Lung (tissue), 12 donors: ENCODE results near the gene RAMP1. TPM values are rescaled to one million over a fixed set of nuclear protein-coding genes. Genes with fewer than 3 reads are reported as not detected.
A peak's percentile ranks its signal among the peaks of the same experiment; 100 is the strongest.

Experiments
- ATAC-seq: fragments of 200-7000 bp; cut with Tn5 transposase; one replicate; pipeline ENCODE4 v1.9.1; 2020; ENCODE audit warnings: moderate number of reproducible peaks; ENCODE audit not compliant: insufficient read depth, low FRiP score
- DNase-seq, 3 donors: peaks; one replicate each; pipeline ENCODE4 v3.0.0-alpha.2; 2013 to 2017
- H3K27ac ChIP-seq, 2 donors: one replicate each; pipeline ENCODE4 v1.5.1; 2013; ENCODE audit warnings: mild to moderate bottlenecking in 2 of 2, moderate library complexity in 2 of 2, control low read depth in 1 of 2, inconsistent platforms in 1 of 2, low read depth in 1 of 2, low read length in 1 of 2
- H3K27me3 ChIP-seq, 3 donors: one replicate each; pipeline ENCODE4 v1.5.1; 2013; ENCODE audit warnings: low read length in 2 of 3; ENCODE audit not compliant: control insufficient read depth in 3 of 3, insufficient read depth in 3 of 3
- H3K36me3 ChIP-seq, 4 donors: one replicate each; pipeline ENCODE4 v1.5.1; 2013; ENCODE audit warnings: low read length in 4 of 4, mild to moderate bottlenecking in 1 of 4, moderate library complexity in 1 of 4; ENCODE audit not compliant: control insufficient read depth in 4 of 4, insufficient read depth in 4 of 4
- H3K4me1 ChIP-seq, 5 donors: one replicate each; pipeline ENCODE4 v1.5.1; 2013; ENCODE audit warnings: low read length in 5 of 5, mild to moderate bottlenecking in 2 of 5, moderate library complexity in 1 of 5; ENCODE audit not compliant: control insufficient read depth in 5 of 5, insufficient read depth in 5 of 5
- H3K4me3 ChIP-seq: one replicate; pipeline ENCODE4 v1.5.1; 2013; ENCODE audit warnings: mild to moderate bottlenecking, control low read depth, moderate library complexity
- H3K9ac ChIP-seq, 2 donors: one replicate each; pipeline ENCODE4 v1.5.1; 2013; ENCODE audit warnings: low read length in 2 of 2, control low read depth in 1 of 2; ENCODE audit not compliant: insufficient read depth in 1 of 2
- H3K9me3 ChIP-seq, 4 donors: one replicate each; pipeline ENCODE4 v1.5.1; 2013; ENCODE audit warnings: low read length in 3 of 4, mild to moderate bottlenecking in 1 of 4, moderate library complexity in 1 of 4; ENCODE audit not compliant: control insufficient read depth in 4 of 4, insufficient read depth in 3 of 4
- WGBS, 2 donors: extraction: QIAGEN DNeasy Blood & Tissue Kit; methylation state at CpG; one replicate each; pipeline ENCODE4 v1.1.7; 2013; 5-methylcytosine and 5-hydroxymethylcytosine counted together
- polyA plus RNA-seq, 2 donors: library from polyadenylated mRNA; stranded (reverse); fragments of 200-250 nt; gene quantifications; one replicate each; pipeline ENCODE4 v1.2.1, GENCODE V29; 2013
- total RNA-seq, 2 donors: library from RNA; depleted of rRNA in 1 of 2; stranded (reverse); fragments of >200 nt in 1 of 2; gene quantifications; one replicate each; pipeline ENCODE4 v1.2.1, GENCODE V29; 2014 to 2021
- TF ChIP-seq, protein P1 (sequence below): IDR thresholded peaks from 2 replicates; pipeline ENCODE4 v1.5.1; 2012; ENCODE audit warnings: mild to moderate bottlenecking; ENCODE audit errors: control extremely low read depth, extremely low read depth
- donor health status: control.
- donor health status: control.
- donor health status: Bipolar disorder and iron deficiency.
- donor health status: healthy.
- donor health status: DM: yes; HTN: yes; CAD: no.

The RAMP1 gene
- total and polyA plus RNA-seq, 4 donors = 10.5 to 26.1 (median 12.6) TPM

GRCh38 chr2:237818066-237818473 lies 41.4 kb upstream of the RAMP1 start:
- Histone ChIP-seq H3K27me3 (peaks cover 0 to 8% (median 7%) of the 10 kb centered on the region in 3 donors), H3K27ac (no peak overlapping the region), H3K9me3 (no peaks in the 10 kb centered on the region), H3K4me3 (no peak overlapping the region), H3K4me1 (no peaks in the 10 kb centered on the region), H3K36me3 (no peaks in the 10 kb centered on the region), H3K9ac (no peak overlapping the region)
- DNase-seq = peak in 2 of 3 donors; percentile 4 to 18
- TF ChIP-seq, protein P1, sequence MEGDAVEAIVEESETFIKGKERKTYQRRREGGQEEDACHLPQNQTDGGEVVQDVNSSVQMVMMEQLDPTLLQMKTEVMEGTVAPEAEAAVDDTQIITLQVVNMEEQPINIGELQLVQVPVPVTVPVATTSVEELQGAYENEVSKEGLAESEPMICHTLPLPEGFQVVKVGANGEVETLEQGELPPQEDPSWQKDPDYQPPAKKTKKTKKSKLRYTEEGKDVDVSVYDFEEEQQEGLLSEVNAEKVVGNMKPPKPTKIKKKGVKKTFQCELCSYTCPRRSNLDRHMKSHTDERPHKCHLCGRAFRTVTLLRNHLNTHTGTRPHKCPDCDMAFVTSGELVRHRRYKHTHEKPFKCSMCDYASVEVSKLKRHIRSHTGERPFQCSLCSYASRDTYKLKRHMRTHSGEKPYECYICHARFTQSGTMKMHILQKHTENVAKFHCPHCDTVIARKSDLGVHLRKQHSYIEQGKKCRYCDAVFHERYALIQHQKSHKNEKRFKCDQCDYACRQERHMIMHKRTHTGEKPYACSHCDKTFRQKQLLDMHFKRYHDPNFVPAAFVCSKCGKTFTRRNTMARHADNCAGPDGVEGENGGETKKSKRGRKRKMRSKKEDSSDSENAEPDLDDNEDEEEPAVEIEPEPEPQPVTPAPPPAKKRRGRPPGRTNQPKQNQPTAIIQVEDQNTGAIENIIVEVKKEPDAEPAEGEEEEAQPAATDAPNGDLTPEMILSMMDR = no peak
- no peak for ATAC-seq
- 44 to 63% methylated on average over 5 of the region's 5 CpGs for WGBS, 2 donors

DNA sequence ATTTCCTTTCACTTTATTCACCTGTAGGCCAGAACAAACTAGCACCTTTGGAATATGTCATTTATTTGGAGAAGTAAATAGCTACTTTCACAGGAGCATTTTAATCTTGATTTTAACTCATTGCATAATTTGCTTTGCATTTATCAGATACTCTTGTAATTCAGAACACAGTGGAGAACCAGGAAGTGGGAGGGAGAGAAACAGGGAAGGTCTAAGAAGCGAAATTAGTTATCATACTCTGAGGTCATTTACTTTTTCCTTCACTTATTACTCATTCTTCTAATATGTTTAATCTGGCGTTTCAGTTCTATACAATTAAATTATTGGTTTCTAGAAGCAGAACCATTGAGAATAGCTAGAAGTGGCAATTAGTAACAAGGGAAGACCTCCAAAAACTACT lies 40.2 kb upstream of the RAMP1 start:
- Histone ChIP-seq H3K4me3 (no peak overlapping the region), H3K9ac (no peak overlapping the region), H3K4me1 (no peaks in the 10 kb centered on the region), H3K27ac (no peak overlapping the region), H3K27me3 (peaks cover 0 to 10% (median 4%) of the 10 kb centered on the region in 3 donors), H3K36me3 (no peaks in the 10 kb centered on the region), H3K9me3 (no peaks in the 10 kb centered on the region)
- DNase-seq (no peak), ATAC-seq (no peak)
- 63 to 67% methylated on average over 2 of the region's 2 CpGs for WGBS, 2 donors
- TF ChIP-seq, protein P1 = no peak

DNA sequence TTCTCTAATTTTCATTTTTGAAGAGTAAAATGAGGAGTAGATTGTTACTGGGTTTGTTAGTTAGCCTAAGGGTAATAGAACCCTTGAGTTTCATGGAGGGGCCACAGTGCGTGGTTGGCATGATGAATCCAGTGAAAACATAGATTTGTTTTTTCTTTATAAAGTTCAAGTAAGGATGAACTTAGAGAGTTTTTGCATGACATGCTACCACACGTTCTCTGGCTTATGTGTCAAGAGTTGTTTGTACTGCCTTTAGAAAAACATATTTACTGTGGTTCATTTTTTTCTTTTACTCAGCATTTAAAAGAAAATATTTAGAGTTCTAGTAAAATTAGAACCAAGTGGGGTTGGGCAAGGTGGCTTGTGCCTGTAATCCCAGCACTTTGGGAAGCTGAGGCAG lies 39.0 kb upstream of the RAMP1 start:
- no peaks in the 10 kb centered on the region for H3K9me3 ChIP-seq
- DNase-seq (no peak), ATAC-seq (no peak)
- H3K27me3 ChIP-seq = peaks cover 0 to 4% (median 4%) of the 10 kb centered on the region in 3 donors
- no peak overlapping the region for H3K4me3 ChIP-seq
- no peak overlapping the region for H3K27ac ChIP-seq
- H3K36me3 ChIP-seq = no peaks in the 10 kb centered on the region
- H3K9ac ChIP-seq = no peak overlapping the region
- H3K4me1 ChIP-seq = no peaks in the 10 kb centered on the region
- WGBS, 2 donors = 92 to 96% methylated on average over 2 of the region's 2 CpGs
- TF ChIP-seq, protein P1 = no peak

DNA sequence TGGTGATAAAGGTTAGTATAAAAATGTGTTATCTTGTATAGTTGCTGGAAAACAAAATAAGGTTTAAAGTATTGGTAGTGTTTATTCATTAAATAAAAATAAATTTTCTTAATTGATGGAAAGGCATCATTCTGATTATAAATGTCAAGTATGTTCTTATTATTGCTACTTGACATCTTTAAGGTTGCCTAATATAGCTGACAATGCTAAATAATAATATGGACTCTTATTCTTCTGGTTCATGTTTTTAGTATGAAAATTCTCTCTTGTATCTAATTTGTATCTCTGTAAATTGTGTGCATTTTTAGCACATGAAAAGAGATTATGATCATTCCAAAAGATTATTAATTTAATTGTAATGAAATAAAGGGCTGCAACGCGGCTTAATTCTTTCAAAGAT lies 35.9 kb upstream of the RAMP1 start:
- Histone ChIP-seq H3K9me3 (no peaks in the 10 kb centered on the region), H3K4me1 (no peaks in the 10 kb centered on the region), H3K9ac (no peak overlapping the region), H3K36me3 (no peaks in the 10 kb centered on the region), H3K4me3 (no peak overlapping the region), H3K27ac (no peak overlapping the region), H3K27me3 (peaks cover 0 to 3% (median 0%) of the 10 kb centered on the region in 3 donors)
- 97% methylated on average over 2 of the region's 2 CpGs for WGBS, 2 donors
- ATAC-seq = no peak
- TF ChIP-seq, protein P1 = no peak
- DNase-seq = no peak
